Psoas muscle (tissue), 8 donors: ENCODE data around the gene CGN. TPM values are rescaled to one million over a fixed set of nuclear protein-coding genes. Genes with fewer than 3 reads are reported as not detected.
A peak's percentile ranks its signal among the peaks of the same experiment; 100 is the strongest.

Experiments
- ATAC-seq, 4 donors: fragments of 200-7000 bp; cut with Tn5 transposase; one replicate each; pipeline ENCODE4 v1.9.1; 2020; ENCODE audit warnings: moderate library complexity in 3 of 4, mild to moderate bottlenecking in 2 of 4
- DNase-seq, 2 donors: peaks; one replicate each; pipeline ENCODE4 v3.0.0-alpha.2; 2020
- H3K27ac ChIP-seq: fragments of 200-600 bp; one replicate; pipeline ENCODE4 v1.8.0; 2022
- H3K27me3 ChIP-seq, 3 donors: fragments of 200-600 bp in 1 of 3; one replicate each; pipeline versions ENCODE4 v1.6.1 to v1.8.0; 2013 to 2022; ENCODE audit warnings: low read length in 2 of 3, mild to moderate bottlenecking in 2 of 3, moderate library complexity in 1 of 3; ENCODE audit not compliant: insufficient read depth in 3 of 3
- H3K36me3 ChIP-seq, 2 donors: fragments of 200-600 bp in 1 of 2; one replicate each; pipeline versions ENCODE4 v1.6.1 to v1.8.0; 2013 to 2022; ENCODE audit warnings: low read depth in 1 of 2, mild to moderate bottlenecking in 1 of 2, moderate library complexity in 1 of 2; ENCODE audit not compliant: insufficient read depth in 1 of 2
- H3K4me1 ChIP-seq: fragments of 200-600 bp; one replicate; pipeline ENCODE4 v1.8.0; 2022
- H3K4me3 ChIP-seq: fragments of 200-600 bp; one replicate; pipeline ENCODE4 v1.8.0; 2022; ENCODE audit warnings: mild to moderate bottlenecking
- H3K9me3 ChIP-seq: fragments of 200-600 bp; one replicate; pipeline ENCODE4 v1.8.0; 2022
- WGBS, 3 donors: extraction: QIAGEN DNeasy Blood & Tissue Kit; methylation state at CpG; one replicate each; pipeline versions ENCODE4 v1.1.6 to v1.1.7; 2013; 5-methylcytosine and 5-hydroxymethylcytosine counted together
- intact Hi-C, 2 donors: fragments of 100-400 bp; cut with DNase I; formaldehyde crosslinking; loops; one replicate each; pipeline versions ENCODE4 v1.11.0 to v1.14.2; 2022
- polyA plus RNA-seq, 3 donors: library from polyadenylated mRNA; stranded (reverse); fragments of 200-250 nt; gene quantifications; one replicate each; pipeline ENCODE4 v1.2.3, GENCODE V29; 2013
- total RNA-seq, 4 donors: library from RNA; stranded (reverse); fragmentation: NEBNext Ultra II Directional in 2 of 4; extraction: Animal tissue kit (Norgen Biotek cat#: 25700) in 2 of 4; gene quantifications; one replicate each; pipeline versions ENCODE4 v1.2.1 to v1.2.4, GENCODE V29; 2021 to 2023
- TF ChIP-seq, protein P1 (sequence below): fragments of 200-600 bp; IDR thresholded peaks from one replicate; pipeline ENCODE4 v1.8.0; 2022; ENCODE audit warnings: antibody characterized with exemption
- donor health status: healthy with polysubstance abuse.
- donor health status: DM: no; HTN: no; CAD: no; lungs with moderate emphysema.
- donor health status: Bipolar disorder and iron deficiency.
- donor health status: healthy.
- donor health status: DM: yes; HTN: yes; CAD: no.
- donor health status: DM: no; HTN: no; CAD: no.
- donor health status: DM: no; HTN: no; CAD: no.
- donor health status: DM: yes; HTN: yes; CAD: no.

Gene CGN
- total and polyA plus RNA-seq, 7 donors = 0.03 to 0.21 (median 0.10) TPM; not detected in 2

- no peak for ATAC-seq
- WGBS, 3 donors = 55 to 69% (median 61%) methylated on average over 7 of the region's 7 CpGs
- Histone ChIP-seq H3K4me1 (no peaks in the 10 kb centered on the region), H3K36me3 (no peaks in the 10 kb centered on the region), H3K27me3 (no peaks in the 10 kb centered on the region), H3K27ac (no peak overlapping the region), H3K4me3 (no peak overlapping the region), H3K9me3 (no peaks in the 10 kb centered on the region)
- intact Hi-C loops = no loop called here
- TF ChIP-seq, protein P1, sequence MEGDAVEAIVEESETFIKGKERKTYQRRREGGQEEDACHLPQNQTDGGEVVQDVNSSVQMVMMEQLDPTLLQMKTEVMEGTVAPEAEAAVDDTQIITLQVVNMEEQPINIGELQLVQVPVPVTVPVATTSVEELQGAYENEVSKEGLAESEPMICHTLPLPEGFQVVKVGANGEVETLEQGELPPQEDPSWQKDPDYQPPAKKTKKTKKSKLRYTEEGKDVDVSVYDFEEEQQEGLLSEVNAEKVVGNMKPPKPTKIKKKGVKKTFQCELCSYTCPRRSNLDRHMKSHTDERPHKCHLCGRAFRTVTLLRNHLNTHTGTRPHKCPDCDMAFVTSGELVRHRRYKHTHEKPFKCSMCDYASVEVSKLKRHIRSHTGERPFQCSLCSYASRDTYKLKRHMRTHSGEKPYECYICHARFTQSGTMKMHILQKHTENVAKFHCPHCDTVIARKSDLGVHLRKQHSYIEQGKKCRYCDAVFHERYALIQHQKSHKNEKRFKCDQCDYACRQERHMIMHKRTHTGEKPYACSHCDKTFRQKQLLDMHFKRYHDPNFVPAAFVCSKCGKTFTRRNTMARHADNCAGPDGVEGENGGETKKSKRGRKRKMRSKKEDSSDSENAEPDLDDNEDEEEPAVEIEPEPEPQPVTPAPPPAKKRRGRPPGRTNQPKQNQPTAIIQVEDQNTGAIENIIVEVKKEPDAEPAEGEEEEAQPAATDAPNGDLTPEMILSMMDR = no peak
- DNase-seq = no peak
Measured at GRCh38 chr1:151502859-151503780, 8.1 kb upstream of the CGN start.

DNA sequence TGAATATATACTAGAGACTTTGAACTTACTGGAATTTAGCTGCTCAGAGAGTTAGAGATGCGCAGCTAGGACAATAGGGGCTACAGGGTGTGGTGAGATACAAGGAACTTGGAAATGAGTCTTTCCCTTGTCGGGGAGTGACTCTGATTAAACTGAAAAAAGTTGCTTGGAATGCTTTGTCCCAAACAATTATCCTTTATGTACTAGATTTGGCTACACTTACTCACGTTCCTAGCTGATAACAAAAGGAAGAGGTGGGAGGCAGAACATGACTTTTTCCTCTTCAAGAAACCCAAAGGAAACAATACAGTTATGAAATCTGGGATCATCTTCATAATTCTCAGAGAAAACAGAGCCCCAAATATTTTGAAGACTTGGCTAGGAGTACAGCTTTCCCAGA is 6.9 kb upstream of the CGN start:
- intact Hi-C loops = loop anchor here in 1 of 2 donors (2.0 kb wide), 1 partner anchor 21 kb away; no protein-coding TSS in a partner anchor
- Histone ChIP-seq H3K36me3 (no peaks in the 10 kb centered on the region), H3K27me3 (no peaks in the 10 kb centered on the region), H3K27ac (no peak overlapping the region), H3K4me3 (no peak overlapping the region), H3K4me1 (no peaks in the 10 kb centered on the region), H3K9me3 (no peaks in the 10 kb centered on the region)
- ATAC-seq (no peak), DNase-seq (no peak)
- TF ChIP-seq, protein P1 = no peak
- 49 to 52% (median 49%) methylated on average over 3 of the region's 3 CpGs for WGBS, 3 donors

DNA sequence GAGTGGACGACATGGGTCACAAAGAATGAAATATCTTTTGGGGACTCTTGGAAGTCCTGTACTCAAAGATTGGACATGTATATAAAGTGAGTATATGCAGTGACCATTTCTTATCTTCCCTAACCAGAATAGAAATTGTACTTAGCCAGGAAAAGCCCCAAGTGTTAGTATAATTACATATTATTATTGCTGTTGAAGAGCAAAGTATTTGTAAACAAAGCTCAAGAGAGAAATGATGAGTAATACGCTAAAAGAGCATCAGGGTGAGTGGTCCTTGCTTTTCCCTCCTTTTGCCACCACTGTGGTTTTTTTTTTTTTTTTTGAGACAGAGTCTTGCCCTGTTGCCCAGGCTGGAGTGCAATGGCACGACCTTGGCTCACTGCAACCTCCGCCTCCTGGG is 6.4 kb upstream of the CGN start:
- Histone ChIP-seq H3K27ac (no peak overlapping the region), H3K4me3 (no peak overlapping the region), H3K27me3 (no peaks in the 10 kb centered on the region), H3K36me3 (no peaks in the 10 kb centered on the region), H3K9me3 (no peaks in the 10 kb centered on the region), H3K4me1 (no peaks in the 10 kb centered on the region)
- TF ChIP-seq, protein P1 = no peak
- 85 to 90% (median 88%) methylated on average over 4 of the region's 4 CpGs for WGBS, 3 donors
- no peak for DNase-seq
- no peak for ATAC-seq
- intact Hi-C loops = loop anchor here in 1 of 2 donors (2.0 kb wide), 1 partner anchor 20 kb away; no protein-coding TSS in a partner anchor

DNA sequence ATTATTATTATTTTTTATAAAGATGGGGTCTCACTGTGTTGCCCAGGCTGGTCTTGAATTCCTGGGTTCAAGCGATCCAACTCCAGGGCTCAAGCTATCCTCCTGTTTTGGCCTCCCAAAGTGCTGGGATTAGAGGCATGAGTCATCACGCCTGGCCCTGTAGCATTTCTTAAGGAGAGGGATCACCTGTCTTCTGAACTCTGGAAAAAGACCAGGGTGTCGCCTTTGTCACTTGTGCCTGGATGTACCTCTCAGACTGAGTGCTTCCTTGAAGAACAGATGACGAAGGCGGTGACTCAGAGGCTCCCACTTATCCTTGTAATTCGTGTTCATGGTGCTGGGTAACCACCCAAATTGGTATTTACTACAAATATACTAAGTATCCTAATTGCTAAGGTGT is 2.4 kb upstream of the CGN start:
- TF ChIP-seq, protein P1 = no peak
- Histone ChIP-seq H3K36me3 (no peaks in the 10 kb centered on the region), H3K27me3 (peaks cover 0 to 18% (median 3%) of the 10 kb centered on the region in 3 donors), H3K27ac (no peak overlapping the region), H3K9me3 (no peaks in the 10 kb centered on the region), H3K4me3 (no peak overlapping the region), H3K4me1 (peaks cover 7% of the 10 kb centered on the region)
- 74 to 88% (median 74%) methylated on average over 6 of the region's 6 CpGs for WGBS, 3 donors
- intact Hi-C loops = no loop called here
- ATAC-seq (peak in 2 of 4 donors; percentile 35 to 40), DNase-seq (no peak)
